Uterus (tissue), 2 donors: ENCODE data around the gene NME2.

Experiments
- POLR2A ChIP-seq, 2 donors: fragments of 450-650 bp; IDR thresholded peaks; one replicate each; pipeline ENCODE4 v1.6.1; 2016; ENCODE audit warnings: antibody characterized with exemption in 2 of 2, mild to moderate bottlenecking in 1 of 2, moderate library complexity in 1 of 2
- TF ChIP-seq, protein P1 (sequence below), 4 experiments: fragments of 200-600 bp in 2 of 4; fragments of 450-650 bp in 2 of 4; sonication (generic) in 2 of 4; IDR thresholded peaks; one replicate each; pipeline ENCODE4 v1.5.1; 2016 to 2019; ENCODE audit warnings: antibody characterized with exemption in 4 of 4, mild to moderate bottlenecking in 2 of 4, moderate library complexity in 1 of 4

DNA sequence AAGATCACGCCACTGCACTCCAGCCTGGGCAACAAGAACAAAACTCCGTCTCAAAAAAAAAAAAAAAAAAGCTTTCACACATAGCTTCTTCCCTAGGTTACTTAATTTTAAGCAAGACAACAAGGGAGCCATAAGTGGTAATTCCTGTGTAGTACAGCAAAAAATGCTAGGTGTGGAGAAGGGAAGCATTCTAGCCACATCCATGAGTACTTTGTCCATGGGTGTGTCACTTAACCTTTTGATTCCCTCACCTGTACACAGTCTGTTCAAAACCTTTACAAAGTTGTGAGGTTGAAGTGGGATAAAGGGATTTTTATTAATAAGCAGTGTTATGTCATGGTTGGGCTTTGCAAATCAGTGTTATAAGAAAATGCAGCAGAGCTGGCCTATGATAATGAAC lies 4.5 kb downstream of the NME2 start:
- TF ChIP-seq, protein P1, sequence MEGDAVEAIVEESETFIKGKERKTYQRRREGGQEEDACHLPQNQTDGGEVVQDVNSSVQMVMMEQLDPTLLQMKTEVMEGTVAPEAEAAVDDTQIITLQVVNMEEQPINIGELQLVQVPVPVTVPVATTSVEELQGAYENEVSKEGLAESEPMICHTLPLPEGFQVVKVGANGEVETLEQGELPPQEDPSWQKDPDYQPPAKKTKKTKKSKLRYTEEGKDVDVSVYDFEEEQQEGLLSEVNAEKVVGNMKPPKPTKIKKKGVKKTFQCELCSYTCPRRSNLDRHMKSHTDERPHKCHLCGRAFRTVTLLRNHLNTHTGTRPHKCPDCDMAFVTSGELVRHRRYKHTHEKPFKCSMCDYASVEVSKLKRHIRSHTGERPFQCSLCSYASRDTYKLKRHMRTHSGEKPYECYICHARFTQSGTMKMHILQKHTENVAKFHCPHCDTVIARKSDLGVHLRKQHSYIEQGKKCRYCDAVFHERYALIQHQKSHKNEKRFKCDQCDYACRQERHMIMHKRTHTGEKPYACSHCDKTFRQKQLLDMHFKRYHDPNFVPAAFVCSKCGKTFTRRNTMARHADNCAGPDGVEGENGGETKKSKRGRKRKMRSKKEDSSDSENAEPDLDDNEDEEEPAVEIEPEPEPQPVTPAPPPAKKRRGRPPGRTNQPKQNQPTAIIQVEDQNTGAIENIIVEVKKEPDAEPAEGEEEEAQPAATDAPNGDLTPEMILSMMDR (IDR thresholded peaks at IDR 0.05) = no peak
- TF ChIP-seq POLR2A (IDR thresholded peaks at IDR 0.05) = no peak
